ENCODE measurements around the gene TARS3. TPM values are rescaled to one million over a fixed set of nuclear protein-coding genes. Genes with fewer than 3 reads are reported as not detected.
"Not testable (repeated sequence)": the region's sequence is repeated elsewhere in the genome, so short reads cannot be mapped to it uniquely, and the experiment has no call there.

Gene TARS3
- 10 to 100 TPM; 10.3 to 10.9 TPM for total RNA-seq
- long read RNA-seq, donor 1, partial matches to known transcripts, result 2 of 5 reads
- long read RNA-seq, donor 1, other reads (novel, unspliced or antisense), result 1 of 5 reads
- long read RNA-seq, donor 2, partial matches to known transcripts, result 8 of 13 reads
- long read RNA-seq, donor 2, other reads (novel, unspliced or antisense), result 2 of 13 reads

DNA sequence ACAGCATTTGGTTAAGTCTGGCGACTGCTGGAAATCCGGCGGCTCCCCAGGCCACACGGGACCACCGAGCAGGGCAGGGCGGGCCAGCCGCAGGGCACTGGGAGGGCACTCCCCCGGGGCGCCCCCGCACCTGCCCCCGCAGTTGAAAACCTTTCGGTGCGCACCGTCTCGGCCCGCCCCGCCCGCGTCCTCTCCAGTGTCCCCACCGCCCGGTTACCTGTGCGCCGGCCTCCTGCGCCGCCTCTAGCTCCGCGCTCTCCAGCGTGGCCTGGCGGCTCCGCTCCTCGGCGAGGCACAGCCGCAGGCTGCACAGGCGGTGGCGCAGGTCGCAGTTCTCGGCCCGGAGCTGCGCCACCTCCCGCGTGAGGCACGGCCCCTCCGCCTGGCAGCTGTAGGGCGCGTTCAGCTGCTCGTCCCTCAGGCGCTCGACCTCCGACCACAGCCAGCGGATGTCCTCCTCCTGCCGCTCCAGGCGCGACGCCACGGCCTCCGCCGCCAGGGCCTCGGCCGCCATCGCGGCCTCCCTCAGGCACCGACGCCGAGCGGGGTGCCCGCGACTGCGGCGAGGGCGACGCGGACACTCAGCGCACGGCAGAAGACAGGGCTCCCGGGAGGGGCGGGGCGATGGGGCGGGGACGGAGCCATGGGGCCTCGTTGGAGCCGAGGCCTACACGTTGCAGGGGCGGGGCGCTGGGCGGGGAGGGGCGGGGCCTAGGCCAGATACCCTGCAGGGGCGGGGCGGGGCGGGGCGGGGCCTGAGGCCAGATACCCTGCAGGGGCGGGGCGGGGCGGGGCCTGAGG, at the start of gene TARS3:
Gene TARS3, minus strand, starts transcription at position 600 of the 801 bp plus-strand sequence. Its CDS starts 86 bp downstream, at position 514.
- intact Hi-C loops (cut with DNase I), result no loop called here

DNA sequence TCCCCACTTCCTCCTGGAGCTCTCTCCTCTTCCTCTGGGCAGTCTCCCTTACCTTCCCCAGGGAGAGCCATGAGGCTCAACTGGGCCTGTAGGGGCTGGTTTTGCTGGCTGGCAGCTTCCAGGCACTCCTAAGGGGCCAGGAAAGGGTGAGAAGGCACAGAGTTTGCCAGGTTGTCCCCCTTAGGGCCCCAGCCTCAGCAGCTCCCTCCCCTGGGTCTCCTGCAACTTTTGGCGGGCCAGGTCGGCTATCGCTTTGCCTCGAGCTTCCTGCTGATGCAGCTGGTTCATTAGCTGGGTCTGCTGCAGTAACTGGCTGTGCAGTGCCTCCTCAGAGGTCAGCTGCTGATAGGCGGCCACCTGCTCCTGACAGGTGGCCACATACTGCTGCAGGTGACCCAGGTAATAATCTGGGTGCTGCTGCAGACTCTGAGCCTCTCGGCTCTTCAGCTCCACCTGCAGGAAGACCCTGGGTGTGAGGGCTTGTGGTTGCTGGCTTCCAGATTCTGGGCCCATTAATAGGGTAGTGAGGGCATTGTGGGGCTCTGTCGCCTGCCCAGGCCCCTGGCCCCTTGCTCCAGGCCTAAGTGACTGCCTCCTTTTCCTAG, 49.3 kb upstream of the TARS3 start:
- intact Hi-C loops (cut with DNase I), result no loop called here
- no peak for DNase-seq (ENCODE audit: low spot score)

More for the DNA sequence above, at the start of gene TARS3:
- peak; percentile 98 for DNase-seq (ENCODE audit: low spot score)

DNA sequence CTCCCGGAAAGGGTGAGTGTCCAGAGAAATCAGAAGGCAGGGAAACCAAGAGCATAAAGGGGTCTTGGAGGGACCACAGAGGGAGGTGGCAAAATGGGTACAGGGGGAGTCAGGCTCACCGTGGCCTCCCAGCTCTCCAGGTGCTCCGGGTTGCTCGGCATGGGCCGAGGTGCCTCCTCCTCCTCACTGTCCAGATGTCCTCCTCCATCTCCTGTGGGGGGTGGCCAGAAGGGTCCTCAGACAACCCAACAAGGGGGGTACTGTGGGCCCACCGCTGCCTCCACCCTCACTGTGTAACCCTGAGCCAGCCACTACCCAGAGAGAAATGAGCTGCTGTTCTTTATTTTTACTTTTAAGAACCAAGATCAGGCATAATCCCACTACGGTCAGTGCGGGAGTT, 48.6 kb upstream of the TARS3 start:
- no peak for DNase-seq (ENCODE audit: low spot score)
- intact Hi-C loops (cut with DNase I), result no loop called here

DNA sequence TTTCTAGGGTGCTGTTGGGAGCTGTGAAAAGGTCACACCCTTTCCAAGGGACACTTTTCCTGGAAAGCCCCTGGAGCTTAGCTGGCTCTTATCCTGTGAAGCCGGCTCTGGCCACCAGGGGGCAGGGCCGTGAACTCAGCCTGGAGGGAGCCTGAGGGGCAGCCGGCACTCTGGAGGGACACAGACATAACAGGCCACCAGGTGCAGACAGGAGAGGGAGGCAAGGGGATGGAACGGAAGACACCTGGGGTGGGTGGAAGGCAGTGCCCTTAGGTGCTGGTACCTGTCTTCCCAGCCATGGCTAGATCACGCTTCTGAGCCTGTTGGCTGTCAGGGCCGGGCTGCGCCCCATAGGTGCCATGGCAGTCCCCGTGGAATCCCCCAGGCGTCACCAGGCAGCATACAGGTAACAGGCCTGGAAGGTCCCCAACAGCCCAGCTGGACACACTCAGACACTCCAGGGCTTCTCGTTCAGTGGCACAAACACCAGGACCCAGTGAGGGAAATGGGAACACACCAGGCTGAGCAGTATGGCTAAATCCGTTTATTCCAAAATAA, 42.9 kb upstream of the TARS3 start:
- not testable (repeated sequence) for DNase-seq (ENCODE audit: low spot score)

DNA sequence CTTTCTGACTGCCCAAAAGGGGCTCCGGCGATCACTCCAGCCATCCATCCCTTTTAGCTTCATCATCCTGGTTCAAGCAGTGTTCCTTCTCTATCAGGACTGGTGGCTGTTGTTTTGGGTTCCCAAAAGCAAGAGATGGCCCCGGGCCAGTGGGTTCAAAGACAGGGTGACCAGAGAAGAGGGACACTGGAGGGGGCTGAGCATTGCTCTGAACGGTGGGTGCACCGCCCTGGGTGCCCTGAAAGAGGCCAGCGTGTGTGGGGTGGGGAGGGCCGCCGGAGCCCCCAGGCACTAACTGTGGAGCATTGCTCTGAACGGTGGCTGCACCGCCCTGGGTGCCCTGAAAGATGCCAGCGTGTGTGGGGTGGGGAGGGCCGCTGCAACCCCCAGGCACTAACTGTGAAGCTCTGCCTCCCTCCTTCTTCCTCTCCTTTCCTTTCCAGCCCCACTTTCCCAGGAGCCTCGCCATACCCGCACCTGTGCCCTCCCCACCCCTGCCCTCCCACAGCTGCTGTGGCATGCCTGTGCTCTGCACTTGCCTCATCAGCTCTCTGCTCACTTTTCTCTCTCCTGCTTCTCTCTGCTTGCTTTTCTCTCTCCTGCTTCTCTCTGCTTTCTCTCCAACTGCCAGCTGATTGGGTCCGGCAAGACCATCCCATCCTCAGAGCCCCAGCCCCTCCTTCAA, 41.6 kb upstream of the TARS3 start:
- peak; percentile 67 for DNase-seq (ENCODE audit: low spot score)
- intact Hi-C loops (cut with DNase I), result no loop called here

More for the DNA sequence above, 42.9 kb upstream of the TARS3 start:
- intact Hi-C loops (cut with DNase I), result not testable (repeated sequence)

DNA sequence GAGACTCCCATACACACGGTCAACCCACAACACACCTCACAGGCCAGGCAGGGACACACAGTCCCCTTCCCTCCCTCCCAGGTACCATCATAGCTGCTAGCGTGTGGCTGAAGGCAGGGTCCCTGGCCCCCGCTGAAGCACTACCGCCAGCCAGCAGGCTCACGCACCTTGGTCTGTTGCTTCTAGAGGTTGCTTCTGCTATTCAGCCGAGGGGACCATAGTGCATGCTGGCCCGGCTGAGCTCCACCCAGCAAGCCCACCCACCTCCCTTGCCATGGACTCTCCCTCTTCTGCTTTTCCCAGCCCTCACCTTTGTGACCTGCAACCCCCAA, 41.0 kb upstream of the TARS3 start:
- DNase-seq (ENCODE audit: low spot score); intact Hi-C loops (cut with DNase I): not testable (repeated sequence)

DNA sequence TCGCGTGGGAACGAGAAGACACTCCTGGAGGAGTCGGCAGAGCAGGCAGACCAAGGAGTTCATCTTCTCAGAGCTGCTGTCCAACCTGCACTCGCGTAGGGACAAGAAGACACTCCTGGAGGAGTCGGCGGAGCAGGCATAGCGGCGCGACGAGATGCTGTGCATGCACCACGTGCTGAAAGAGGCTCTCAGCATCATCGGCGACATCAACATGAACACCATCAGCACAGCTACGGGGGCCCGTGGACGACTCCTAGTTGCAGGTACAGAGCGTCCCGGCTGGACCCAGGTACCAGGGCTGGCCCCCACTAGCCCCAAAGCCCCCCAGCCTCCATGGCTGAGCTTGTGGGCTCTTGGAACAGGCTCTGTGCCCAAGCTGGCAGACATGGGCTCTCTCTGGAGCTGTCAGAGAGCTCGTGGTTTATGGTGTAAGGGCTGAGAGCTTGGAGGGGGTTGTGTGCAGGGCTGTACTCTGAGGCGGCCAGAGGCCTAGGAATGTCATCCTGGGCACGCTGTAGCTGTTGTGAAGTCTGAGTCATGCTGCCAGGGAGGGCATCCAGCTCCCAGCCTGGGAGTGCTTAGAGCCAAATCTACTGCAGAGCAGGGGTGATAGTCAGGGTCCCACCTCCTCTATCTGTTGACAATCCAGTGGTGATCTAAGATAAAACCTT, 40.5 kb upstream of the TARS3 start:
- peak; percentile 67 for DNase-seq (ENCODE audit: low spot score)
- intact Hi-C loops (cut with DNase I), result not testable (repeated sequence)

DNA sequence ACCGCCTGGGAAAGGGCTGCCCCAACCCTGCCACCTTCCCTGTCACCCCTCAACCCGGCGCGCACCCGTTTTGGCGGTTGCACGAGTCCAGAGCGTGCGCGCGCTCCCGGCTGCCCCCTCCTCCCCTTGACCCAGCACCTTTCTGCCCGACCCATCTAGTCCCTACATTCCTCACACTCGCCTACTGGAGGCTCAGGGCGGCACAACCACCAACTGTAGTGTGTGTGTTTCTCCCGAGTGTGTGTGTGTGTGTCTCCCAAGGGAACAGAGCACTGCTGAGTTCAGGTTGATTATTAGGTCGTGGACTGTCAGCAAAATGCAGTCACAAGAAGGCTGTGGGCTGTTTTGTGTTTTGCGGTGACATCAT, 22.4 kb upstream of the TARS3 start:
- intact Hi-C loops (cut with DNase I); DNase-seq (ENCODE audit: low spot score): not testable (repeated sequence)

DNA sequence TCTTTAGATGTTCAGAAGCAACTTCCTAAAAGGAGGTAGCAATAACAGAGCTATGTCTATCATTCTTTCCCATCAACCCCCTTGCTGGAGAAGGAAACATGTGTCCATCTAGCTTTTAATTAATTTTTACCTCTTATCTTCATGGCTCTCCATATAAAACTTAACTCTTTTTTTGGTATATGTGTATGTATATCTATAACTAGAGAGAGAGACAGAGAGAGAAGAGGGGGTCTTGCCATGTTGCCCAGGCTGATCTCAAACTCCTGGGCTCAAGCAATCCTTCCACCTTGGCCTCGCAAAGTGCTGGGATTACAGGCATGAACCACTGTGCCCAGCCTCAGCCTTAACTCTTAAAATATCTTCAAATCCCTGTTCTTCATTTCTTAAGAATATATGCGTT, 10.6 kb upstream of the TARS3 start:
- DNase-seq (ENCODE audit: low spot score); intact Hi-C loops (cut with DNase I): not testable (repeated sequence)

DNA sequence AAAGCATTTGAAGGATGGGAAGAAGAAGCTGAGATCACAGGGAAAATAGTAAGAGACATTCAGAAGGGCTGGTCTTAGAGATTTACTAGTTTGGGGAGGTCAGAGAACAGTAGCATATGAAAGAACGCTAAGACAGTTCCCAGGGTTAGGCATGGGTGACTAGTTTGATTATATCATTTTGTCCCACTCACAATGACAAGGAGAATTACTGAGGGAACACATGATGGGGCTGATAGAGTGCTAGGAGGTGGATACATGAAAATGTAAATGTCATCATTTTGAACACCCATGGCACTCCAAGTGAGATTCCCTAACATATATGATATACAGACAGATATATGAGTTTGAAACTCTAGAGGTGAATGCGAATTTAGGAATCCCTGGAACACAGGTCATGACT, 9.3 kb upstream of the TARS3 start:
- intact Hi-C loops (cut with DNase I), result no loop called here

DNA sequence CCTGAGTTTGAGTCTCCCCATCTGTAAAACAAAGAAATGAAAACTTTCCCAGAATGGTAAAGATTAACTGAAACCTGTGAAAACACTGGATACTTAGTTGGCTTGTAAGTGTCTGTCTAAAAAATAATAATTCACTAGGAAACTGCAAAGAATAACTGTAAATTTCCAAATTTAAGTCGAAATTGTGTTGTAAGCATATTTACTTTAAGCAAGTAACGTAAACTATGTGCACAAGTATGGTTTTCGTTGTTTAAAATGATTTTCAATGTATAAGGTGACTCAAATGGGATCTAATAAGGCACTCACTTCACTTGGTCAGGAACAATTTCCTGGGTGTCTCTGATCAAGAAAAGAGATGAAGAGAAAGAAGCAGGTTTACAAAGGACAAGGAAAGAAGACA, 8.5 kb upstream of the TARS3 start:
- DNase-seq (ENCODE audit: low spot score), result no peak
- intact Hi-C loops (cut with DNase I), result no loop called here

More for the DNA sequence above, 9.3 kb upstream of the TARS3 start:
- no peak for DNase-seq (ENCODE audit: low spot score)

DNA sequence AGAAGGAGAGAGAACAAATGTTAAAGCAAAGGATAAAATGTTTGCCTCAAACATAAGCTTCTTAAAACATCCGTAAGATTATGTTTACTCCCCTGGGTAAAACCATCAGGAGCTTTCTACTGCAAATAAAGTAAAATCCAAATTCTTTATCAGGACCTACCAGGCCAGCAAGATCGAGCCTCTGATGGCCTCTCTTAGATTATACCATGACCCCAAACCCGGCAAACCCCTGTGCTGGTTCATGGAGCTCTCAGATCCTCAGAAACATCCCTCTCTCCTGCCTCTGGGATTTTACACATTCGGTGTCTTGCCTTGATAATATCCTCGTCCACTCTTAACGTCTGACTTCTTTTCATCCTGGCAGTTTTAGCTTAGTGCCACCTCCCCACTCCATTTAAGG, 7.5 kb upstream of the TARS3 start:
- DNase-seq (ENCODE audit: low spot score), result no peak
- intact Hi-C loops (cut with DNase I), result no loop called here

DNA sequence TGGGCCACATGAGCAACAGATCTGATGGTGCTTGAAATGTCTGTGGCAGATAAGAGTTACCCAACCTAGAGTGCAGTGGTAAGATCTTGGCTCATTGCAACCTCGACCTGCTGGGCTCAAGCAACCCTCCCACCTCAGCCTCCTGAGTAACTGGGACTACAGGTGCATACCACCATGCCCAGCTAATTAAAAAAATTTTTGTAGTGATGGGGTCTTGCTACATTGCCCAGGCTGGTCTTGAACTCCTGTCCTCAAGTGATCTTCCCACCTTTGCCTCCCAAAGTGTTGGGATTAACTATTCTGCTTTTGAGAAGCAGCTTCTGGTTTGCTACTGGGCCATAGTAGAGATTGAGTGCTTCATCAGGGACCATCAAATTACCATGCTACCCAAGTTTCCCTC, 2.9 kb upstream of the TARS3 start:
- intact Hi-C loops (cut with DNase I), result no loop called here
- DNase-seq (ENCODE audit: low spot score), result no peak

DNA sequence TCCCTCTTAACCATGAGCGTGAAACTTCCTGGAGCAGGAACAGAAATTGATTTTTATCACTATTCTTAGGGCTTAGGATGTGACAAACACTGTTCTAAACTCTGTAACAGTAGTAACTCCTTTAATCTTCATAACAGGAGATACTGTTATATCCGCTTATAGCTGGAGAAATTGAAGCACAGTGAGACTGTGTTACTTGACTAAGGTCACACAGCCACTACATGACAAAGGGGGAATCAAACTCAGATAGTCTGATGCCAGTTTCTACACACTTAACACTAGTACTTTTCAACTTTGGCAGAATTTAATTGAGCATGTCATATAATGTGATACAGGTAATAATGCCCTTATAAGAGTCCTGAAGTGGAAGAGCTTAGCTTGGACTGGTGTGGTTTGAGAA, 800 bp upstream of the TARS3 start:
- no peak for DNase-seq (ENCODE audit: low spot score)
- intact Hi-C loops (cut with DNase I), result no loop called here

DNA sequence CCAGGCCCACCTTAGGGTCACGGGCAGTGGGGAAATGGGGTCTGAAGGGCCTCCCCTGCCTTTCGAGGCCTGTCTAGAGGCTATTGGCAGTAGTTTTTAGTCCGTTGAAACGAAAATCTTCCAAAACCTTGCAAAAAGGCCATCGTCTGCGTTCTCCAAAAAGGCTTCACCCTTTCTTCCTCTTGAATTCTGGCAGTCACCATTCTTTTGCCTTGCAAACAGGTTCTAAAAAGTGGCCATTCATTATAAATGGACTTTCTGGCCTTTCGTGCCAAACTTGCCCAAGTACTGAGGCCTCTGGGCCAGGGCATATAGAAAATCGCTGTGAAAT, 367 bp upstream of the TARS3 start:
- intact Hi-C loops (cut with DNase I), result no loop called here
- no peak for DNase-seq (ENCODE audit: low spot score)

DNA sequence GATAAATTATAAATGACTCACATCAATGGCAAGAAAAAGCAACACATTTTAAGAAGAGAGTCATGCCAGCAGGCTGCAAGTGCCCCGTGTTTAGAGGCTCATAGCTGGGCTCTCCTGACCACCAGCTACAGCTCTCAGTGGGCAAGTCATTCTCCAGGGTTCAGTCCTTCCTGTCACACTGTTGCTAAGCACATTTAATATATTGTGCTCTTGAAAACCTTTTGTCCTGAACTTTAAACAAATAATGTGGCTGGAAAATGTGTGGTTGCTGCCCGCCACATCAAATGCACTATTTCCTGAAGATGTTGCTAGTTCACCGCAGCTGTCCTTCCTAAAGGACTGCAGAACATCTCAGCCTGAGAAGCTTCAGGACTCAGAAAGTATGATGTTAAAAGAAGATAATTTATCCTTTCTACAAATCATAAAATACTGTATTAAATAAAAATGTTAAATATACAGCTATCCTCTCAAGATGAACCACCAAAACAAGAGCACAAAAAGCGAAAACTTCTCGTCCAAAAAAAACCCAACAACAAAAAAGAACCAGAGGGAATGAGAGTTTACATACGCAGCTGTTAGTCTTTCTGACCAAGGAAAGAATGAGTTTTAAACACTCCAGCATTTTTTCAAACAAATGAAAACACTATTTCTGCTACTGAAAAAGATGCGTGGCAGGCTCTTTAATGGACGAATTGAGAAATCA, 951 bp downstream of the TARS3 start:
- intact Hi-C loops (cut with DNase I), result no loop called here
- no peak for DNase-seq (ENCODE audit: low spot score)

DNA sequence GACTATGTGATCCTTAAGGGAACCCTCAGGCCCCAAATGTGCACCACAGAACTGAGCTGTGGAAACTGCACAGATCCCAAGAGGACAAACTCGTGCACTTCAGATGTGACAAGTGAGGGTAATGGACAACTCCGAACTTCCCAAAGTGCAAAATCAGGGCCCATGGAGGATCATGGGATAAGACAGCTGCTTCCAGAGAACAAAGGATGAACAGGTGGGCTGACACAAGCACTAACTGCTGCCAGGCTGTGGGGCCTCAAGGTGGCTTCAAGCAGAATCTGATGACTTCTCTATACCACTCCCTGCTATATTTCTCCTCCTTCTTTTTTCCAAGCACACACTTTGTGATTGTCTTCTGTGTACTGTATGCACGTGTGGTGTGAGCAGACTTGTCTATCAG, 5.4 kb downstream of the TARS3 start:
- no peak for DNase-seq (ENCODE audit: low spot score)
- intact Hi-C loops (cut with DNase I), result no loop called here

DNA sequence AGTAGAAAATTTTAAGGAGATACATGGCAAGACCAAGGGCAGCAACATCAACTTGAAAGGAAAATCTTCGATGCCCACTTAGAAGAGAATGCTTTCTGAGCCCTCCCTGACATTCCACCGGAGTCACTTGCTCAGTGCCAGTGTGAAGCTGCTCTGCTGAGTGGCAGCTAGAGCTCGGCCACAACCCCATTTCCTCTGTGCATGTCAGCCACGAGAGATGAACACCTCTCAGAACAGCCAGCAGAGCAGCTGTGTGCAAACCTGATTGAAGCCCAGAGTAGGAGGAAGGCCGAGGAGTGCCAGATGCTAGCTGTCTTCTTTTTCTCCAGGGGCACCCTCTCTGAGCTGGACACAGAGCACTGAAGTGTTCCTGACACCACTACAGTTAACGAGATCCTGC, 12.2 kb downstream of the TARS3 start:
- no peak for DNase-seq (ENCODE audit: low spot score)
- intact Hi-C loops (cut with DNase I), result no loop called here

DNA sequence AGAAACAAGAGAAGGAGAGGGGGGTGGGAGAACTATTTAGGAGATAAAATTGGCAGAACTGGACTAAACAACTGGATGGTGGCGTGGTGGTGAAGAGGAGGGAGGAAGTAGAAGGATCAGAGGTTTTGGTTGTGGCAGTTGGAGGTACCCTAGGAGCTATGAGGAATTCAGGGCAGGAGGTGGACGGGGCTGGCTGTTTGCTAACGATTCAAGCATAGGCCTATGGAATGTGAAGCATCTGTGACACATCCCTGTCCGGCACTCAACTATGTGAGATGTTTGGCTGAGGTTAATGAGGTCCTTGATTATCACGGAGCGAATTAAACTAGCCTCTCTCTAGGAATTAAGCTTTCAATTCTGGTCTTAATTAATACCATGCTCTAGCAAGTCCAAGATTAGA, 13.5 kb downstream of the TARS3 start:
- intact Hi-C loops (cut with DNase I), result no loop called here
- DNase-seq (ENCODE audit: low spot score), result no peak

All from posterior vena cava (tissue), 2 donors.